Erythroblast (primary cell): ENCODE results near the gene HSPA12A.

Experiments used
- GATA1 ChIP-seq: IDR thresholded peaks from 2 replicates; pipeline ENCODE4 v1.6.1; 2011; ENCODE audit warnings: low read depth, mild to moderate bottlenecking, control low read depth, low read length, moderate library complexity
- POLR2A ChIP-seq: IDR thresholded peaks from 2 replicates; pipeline ENCODE4 v1.6.1; 2011; ENCODE audit warnings: mild to moderate bottlenecking, low read length

DNA sequence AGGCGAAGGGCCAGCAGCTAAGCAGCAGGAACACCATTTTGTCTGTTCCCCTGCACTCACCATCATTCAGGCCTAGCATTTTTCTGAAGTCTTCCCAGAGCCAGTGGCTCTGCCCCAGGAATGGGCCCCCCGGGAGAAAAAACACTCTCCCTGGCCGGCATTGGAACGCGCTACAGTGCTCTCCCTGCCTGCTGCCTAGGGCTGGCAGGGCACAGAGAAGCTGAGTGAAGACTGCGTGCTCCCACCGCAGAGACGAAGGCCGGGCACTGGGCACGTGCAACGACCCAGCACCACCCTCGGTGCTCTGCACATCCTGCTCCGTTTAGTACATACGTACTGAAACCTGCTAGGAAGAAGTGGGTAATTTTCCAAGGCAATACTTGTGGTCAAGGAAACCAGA, 34.4 kb downstream of the HSPA12A start:
- TF ChIP-seq POLR2A (no peak), GATA1 (no peak)
